HG03469 (cell line): Measurements from ENCODE around the gene RILPL2.
"Not testable (repeated sequence)": the region's sequence is repeated elsewhere in the genome, so short reads cannot be mapped to it uniquely, and the experiment has no call there.

Experiments
- ATAC-seq: cut with Tn5 transposase; IDR thresholded peaks from one replicate; pipeline ENCODE4 v1.9.1; 2021; ENCODE audit warnings: mild to moderate bottlenecking, moderate library complexity, moderate number of reproducible peaks; ENCODE audit not compliant: unreplicated experiment

RILPL2 gene

DNA sequence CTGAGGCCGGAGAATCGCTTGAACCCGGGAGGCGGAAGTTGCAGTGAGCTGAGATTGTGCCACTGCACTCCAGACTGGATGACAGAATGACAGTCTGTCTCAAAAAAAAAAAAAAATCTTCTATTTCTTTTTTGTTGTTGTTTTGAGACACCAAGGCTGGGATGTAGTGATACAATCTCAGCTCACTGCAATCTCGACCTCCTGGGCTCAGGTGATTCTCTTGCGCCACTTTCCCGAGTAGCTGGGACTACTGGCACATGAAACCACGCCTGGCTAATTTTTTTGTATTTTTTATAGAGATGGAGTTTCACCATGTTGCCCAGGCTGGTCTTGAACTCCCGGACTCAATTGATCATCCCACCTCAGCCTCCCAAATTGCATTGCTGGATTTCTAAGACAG is 14.2 kb upstream of the RILPL2 start:
- ATAC-seq = no peak

DNA sequence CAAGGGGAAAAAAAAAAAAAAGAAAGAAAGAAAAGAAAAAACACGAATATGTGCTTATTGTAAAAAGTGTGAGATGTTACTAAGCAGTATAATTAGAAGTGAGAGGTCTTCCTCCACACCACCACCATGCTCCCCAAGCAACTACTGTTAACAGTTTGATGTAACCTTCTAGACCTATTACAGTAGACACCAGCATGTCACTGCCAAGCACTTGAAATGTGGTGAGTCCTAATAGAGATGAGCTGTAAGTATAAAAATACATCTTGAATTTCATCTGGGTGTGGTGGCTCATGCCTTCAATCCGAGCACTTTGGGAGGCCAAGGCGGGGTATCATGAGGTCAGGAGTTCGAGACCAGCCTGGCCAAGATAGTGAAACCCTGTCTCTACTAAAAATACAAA is 13.4 kb upstream of the RILPL2 start:
- no peak for ATAC-seq

DNA sequence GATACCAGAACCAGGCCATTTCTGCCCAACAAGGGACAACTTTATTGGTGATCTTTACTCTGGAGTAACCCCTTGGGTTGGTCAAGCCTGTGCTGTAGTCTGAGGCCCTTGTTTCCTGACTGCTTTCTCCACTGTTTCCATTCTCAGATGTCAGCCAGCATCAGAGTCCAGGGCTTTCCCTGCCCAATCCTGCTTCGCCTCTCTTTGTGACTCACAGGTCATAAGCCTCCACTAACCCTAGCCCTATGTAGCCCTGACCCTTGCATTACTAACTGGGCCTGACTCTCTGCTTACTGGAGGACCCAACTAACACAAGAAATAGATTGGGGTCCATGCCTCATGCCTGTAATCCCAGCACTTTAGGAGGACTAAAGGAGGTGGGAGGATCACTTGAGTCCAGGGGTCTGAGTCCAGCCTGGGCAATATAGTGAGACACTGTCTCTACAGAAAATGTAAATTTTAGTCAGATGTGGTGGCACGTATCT is 12.8 kb upstream of the RILPL2 start:
- ATAC-seq = no peak

DNA sequence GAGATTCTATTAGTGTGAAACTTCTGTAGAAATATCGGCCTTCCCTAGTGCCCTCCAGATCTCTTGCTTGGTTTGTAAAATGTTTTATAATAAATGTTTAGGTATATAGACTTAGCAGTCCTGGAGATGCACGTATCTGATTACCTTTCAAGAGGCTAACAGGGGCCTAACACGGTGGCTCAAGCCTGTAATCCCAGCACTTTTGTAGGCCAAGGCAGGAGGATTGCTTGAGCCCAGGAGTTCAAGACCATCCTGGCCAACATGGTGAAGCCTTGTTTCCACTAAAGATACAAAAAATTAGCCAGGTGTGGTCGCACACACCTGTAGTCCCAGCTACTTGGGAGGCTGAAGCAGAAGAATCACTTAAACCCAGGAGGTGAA is 9.8 kb upstream of the RILPL2 start:
- no peak for ATAC-seq

DNA sequence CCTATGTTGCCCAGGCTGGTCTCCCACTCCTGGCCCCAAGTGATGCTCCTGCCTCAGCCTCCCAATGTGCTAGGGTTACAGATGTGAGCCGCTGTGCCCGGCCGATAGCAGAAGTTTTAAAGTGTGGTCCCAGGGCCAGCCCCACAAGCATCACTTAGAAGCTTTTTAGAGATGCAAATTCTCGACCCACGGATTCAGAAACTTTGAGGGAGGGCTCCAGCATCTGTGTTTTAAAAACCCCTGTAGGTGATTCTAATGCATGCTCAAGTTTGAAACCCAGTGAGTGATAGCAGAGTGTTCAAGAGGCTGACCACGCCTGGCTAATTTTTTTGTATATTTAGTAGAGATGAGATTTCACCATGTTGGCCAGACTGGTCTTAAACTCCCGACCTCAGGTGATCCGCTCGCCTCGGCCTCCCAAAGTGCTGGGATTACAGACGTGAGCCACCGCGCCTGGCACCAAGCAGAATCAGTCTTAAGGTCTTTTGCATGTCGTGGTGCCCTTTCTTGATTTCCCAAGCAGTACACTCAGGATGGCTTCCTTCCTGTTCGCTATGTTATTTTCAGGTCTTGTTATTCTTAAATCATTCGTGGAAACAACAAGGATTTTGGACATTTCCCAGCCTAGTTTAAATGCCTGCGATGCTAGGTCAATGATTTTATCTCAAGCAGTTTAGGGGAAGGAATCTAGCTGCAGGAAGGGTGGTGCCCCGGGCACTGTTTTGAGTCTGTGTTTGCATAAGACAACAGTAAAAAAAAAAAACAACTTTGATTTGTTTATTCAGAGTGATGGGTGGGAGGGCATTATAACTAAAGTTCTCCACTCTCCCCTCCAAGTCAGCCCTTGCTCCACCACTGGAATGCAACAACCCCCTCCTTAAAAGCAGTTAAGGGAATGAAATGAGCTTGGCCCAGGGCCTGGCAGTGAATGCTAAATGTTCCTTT is 9.2 kb upstream of the RILPL2 start:
- ATAC-seq = no peak

DNA sequence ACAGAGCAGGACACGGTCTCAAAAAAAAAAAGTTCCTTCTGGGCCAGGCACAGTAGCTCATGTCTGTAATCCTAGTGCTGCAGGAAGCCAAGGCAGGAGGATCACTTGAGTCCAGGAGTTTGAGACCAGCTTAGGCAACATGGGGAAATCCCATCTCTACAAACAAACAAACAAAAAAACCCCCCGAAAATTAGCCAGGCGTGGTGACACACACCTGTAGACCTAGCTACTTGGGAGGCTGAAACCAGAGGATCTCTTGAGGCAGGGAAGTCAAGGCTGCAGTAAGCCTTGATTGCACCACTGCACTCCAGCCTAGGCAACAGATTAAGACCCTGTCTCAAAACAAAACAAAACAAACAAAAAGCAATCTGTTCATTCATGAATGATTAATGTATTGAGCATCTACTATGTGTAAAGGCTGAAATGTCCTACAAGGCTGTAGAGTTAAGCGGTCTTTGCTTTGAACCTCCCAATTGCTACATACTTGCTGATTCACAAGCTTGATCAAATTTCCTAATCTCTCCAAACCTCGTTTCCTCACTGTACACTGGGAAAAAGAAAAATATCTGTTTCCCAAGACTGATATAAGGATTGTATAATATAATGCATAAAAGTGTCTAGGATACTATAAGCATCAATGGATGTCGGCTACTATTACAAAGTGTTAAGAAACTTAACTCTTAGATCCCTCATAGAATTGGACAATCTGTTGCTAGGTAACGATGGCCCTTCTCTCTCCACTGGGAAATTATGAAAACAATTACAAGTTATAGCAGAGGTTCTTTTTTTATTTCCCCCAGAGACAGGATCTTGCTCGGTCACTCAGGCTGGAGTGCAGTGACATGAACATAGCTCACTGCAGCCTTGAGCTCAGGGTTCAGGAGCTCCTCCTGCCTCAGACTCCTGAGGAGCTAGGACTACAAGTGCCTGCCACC is 7.9 kb upstream of the RILPL2 start:
- no peak for ATAC-seq

DNA sequence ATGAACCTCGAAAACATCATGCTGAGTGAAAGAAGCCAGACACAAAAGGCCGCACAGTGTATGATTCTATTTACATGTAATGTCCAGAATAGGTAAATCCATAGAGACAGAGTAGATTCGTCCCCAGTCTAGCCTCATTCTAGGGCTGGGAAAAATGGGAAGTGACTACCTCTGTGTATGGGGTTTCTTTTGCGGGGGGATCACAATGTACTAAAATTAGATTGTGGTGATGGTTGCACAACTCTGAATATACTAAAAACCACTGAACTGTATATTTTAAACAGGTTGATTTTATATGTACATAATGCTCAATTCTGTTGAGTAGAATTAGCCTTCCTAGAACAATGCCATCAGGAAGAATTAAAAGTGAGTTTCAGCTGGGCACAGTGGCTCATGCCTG is 6.3 kb upstream of the RILPL2 start:
- no peak for ATAC-seq

DNA sequence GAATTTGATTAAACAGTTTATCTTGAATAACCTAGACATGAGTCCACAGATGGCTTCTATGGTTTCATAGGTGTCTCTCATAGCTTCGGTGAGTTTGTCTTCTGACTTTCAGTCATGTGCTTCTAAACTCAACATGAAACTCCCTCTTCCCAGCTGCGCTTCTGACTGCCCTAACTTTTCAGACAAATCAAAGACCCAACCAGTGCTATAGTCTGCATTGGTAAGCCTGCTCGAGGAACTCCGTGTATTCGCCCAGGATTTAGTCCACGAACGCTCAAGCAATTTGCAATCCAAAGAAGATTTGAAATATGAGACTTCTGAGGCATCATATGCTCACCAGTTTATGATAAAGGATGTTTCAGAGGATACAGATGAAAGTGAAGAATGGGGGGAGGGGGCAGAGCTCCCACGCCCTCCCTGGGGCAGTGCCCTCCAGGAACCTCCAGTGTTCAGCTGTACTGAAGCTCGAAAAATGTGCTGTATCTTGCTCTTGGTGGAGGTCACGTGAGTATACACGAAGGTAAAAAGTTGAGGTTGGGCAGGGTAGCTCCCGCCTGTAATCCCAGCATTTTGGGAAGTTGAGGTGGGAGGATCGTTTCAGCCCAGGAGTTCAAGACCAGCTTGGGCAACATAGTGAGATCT is 5.2 kb upstream of the RILPL2 start:
- peak; percentile 47 for ATAC-seq

DNA sequence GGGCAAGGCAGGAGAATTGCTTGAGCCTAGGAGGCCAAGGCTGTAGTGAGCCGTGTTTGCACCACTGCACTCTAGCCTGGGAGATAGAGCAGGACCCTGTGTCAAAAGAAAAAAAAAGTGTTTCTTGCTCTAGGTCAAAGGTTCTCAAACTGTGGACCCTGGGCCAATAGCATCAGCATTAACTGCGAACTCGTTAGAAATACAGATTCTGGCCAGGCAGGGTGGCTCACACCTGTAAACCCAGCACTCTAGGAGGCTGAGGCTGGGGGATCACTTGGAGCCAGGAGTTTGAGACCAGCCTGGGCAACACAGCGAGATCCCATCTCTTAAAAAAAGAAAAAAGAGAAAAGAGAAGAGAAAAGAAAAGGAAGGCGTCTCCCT is 858 bp downstream of the RILPL2 start:
- ATAC-seq = no peak

DNA sequence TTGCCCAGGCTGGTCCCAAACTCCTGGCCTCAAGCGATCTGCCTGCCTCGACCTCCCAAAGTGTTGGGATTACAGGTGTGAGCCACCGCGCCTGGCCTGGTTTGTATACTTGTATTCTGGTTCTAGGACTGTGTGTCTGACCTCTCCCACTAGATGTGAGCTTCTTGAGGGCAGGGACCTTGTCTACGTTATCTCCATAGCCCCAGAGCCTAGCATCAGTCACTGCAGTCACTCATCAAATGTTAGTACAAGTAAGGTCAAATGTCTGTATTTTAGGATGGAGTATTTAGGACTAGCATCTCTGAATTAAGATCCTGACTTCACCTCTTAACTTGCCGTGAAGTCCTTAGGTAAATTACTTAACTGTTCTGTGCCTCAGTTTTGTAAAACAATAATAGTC is 2.9 kb downstream of the RILPL2 start:
- no peak for ATAC-seq

DNA sequence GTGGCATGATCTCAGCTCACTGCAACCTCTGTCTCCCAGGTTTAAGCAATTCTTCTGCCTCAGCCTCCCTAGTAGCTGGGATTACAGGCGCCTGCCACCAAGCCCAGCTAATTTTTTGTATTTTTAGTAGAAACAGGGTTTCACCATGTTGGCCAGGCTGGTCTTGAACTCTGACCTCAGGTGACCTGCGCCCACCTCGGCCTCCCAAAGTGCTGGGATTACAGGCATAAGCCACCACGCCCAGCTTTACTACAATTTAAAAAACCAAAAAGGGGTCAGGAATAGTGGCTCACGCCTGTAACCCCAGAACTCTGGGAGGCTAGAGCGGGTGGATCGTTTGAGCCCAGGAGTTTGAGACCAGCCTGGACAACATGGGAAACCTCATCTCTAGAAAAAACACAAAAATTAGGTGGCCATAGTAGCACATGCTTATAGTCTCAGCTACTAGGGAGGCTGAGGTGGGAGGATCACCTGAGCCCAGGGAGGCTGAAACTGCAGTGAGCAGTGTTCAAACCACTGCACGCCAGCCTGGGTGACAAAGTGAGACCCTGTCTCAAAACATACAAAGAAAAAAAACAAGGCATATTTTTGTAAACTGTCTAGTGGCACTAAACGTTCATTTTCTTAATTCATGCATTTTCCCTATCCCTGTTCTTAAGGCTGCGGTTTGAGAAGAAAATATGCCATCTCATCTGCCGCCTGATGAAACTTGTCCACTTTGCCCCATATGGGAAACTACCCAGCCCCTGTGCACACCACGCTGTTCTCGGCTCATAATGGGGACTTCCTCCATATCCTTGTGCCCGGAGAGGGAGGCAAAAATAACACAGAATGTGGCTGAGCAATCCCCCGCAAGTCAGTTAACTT is 4.3 kb downstream of the RILPL2 start:
- not testable (repeated sequence) for ATAC-seq

DNA sequence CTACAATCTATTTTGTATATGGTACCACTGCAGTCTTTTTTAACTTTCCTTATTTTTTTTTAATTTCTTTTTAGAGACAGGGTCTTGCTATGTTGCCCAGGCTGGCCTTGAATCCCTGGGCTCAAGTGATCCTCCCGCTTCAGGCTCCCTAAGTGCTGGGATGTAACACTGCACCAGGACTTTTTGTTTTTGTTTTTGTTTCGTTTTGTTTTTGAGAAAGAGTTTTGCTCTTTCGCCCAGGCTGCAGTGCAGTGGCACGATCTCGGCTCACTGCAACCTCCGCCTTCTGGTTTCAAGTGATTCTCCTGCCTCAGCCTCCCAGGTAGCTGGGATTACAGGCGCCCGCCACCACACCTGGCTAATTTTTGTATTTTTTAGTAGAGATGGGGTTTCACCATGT is 7.4 kb downstream of the RILPL2 start:
- not testable (repeated sequence) for ATAC-seq

DNA sequence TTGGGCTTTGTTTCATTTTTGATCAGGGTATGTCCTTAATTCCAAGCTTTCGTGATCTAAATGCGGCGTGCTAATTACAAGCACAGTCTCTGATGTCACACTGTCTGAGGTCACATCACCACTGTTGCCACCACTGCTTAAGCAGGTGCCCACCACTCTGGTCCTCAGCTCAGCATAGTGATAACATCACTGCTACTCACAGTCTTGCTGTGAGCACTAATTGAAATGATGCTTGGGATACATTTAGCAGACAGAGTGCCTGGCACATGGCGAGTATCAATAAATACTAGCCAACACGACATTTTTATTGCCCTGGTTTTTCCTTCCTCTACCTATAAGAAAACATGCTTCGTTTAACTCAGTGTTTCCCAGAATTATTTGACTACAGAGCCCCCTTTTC is 7.9 kb downstream of the RILPL2 start:
- ATAC-seq = no peak

DNA sequence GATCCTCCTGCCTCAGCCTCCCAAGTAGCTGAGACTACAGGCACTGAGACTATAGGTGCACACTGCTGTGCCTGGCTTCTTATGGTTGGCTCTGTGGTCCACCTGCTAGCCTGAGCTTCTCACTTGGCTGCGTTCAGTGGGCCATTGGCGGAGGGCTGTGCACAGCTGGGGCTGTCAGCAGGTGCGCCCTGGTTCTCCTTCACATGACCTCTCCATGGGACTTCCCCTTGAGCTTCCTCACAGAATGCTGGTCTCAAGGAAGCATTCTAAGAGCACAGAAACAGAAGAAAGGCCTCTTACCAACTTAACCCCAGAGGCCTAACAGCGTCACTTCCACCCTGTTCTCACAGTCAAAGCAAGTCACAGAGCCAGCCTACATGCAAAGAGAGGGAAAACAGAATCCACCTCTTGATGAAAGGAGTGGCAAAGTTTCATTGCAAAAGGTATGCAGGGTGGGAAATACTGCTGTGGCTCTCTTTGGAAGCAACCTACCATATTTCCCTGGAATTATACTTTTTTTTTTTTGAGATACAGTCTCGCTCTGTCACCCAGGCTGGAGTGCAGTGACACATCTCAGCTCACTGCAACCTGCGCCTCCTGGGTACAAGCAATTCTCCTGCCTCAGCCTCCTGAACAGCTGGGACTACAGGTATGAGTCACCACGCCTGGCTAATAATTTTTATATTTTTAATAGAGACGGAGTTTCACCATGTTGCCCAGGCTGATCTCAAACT is 9.3 kb downstream of the RILPL2 start:
- ATAC-seq = peak; percentile 83

DNA sequence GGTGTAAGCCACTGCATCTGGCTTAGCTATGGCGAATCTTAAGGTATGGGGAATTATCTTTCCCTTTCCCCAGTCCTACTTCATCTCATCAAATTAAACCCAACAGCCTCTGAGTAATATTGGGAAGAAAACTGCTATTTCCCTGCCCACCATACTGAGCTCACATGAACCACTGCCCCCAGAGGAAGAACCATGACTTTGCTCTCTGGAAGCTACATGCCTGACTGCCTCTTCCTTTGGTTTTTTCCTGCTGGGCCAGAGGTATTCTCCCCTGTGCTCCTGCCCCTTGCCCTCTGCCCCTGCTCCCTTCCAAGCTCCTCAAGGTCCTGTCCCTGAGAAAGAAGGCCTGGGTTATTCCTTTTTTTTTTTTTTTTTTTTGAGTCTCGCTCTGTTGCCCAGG is 15.2 kb downstream of the RILPL2 start:
- no peak for ATAC-seq

DNA sequence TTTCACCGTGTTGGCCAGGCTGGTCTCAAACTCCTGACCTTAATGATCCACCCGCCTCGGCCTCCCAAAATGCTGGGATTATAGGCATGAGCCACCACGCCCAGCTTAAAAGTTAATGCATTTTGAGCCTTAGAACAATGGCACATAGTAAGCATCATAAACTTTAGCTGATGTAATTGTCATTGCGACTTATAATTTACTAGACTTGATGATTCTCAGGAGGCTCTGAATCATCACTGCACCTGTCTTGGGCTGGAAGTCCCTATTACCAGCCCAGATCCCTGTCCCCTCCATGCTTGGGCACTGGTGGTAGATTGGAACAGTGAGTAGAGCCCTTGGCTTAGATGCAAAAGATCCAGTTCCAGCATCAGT is 26.5 kb downstream of the RILPL2 start:
- no peak for ATAC-seq

DNA sequence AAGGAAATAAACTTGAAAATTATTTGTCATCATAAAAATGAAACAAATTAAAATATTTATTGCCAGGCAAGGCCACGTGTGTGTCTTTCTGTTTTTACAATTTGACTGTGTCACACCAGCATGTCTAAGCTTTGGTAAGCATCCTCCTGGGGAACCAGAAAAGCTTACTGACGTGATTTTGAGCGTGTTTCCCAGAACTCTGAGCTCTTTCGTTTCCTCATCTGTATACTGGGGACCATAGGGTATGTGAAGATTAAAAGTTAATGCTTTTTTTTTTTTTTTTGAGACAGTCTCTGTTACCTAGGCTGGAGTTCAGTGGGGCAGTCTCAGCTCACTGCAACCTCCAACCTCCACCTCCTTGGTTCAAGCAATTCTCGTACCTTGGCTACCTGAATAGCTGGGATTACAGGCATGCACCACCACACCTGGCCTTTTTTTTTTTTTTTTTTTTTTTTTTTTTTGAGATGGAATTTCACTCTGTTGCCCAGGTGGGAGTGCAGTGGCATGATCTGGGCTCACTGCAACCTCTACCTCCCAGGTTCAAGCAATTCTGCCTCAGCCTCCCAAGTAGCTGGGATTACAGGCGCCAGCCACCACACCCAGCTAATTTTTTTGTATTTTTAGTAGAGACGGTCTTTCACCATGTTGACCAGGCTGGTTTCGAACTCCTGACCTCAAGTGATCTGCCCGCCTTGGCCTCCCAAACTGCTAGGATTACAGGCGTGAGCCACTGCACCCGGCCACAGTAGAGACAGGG is 27.0 kb downstream of the RILPL2 start:
- not testable (repeated sequence) for ATAC-seq

DNA sequence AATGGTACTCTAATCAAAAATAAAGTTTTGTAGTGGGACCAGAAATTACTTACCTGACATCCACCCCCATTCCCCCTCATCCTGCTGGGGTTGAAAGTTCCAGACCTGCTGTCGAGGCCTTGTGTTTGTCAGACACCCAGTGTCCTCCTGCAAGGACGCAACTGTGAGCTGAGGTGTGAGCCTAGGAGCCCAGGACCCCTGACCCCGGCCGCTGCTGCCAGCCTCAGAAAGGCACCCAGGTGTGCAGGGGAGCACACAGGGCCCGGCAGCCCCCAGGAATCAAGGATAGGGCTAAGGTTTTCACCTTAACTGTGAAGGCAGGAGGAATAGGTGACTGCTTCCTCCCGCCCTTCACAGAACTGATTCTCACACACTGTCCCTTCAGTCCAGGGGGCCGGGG is 27.9 kb downstream of the RILPL2 start:
- ATAC-seq = not testable (repeated sequence)

DNA sequence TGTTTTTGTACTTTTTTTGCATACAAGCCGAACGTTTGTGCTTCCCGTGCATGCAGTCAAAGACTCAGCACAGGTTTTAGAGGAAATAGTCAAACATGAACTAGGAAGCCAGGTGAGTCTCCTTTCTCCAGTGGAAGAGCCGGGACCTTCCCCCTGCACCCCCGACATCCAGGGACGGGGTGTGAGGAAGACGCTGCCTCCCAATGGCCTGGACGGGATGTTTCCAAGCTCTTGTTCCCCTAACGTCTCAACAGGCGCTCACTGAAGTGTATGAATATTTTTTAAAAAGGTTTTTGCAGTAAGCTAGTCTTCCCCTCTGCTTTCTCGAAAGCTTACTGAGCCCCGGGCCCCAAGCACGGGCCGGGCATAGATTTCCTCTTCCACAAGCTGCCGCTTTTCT is 28.6 kb downstream of the RILPL2 start:
- not testable (repeated sequence) for ATAC-seq
